WTC11 (cell line): Measurements from ENCODE around the gene B3GALT4. TPM values are rescaled to one million over a fixed set of nuclear protein-coding genes. Genes with fewer than 3 reads are reported as not detected.
A peak's percentile ranks its signal among the peaks of the same experiment; 100 is the strongest.

Source experiments
- ATAC-seq: fragments of 200-7000 bp; cut with Tn5 transposase; 2 replicates; pipeline ENCODE4 v1.10.0; 2021; ENCODE audit warnings: mild to moderate bottlenecking, moderate library complexity
- CTCF ChIA-PET: fragments of 300-600 bp; sonication (Branson Sonifier 250); formaldehyde crosslinking; loops from one replicate; lab custom pipeline; 2021; ENCODE audit warnings: antibody characterized with exemption; lab: Charles Lee
- POLR2A ChIA-PET: fragments of 350-600 bp; sonication (Branson Sonifier 250); formaldehyde crosslinking; loops from one replicate; lab custom pipeline; 2021; ENCODE audit warnings: antibody characterized with exemption; lab: Charles Lee
- DNase-seq: peaks from one replicate; pipeline ENCODE4 v3.0.0; 2021; ENCODE audit warnings: low spot score
- H3K27ac Mint-ChIP-seq: 2 replicates; pipeline ENCODE4 v1.8.0; 2021; ENCODE audit warnings: mixed read lengths
- H3K27me3 Mint-ChIP-seq: 2 replicates; pipeline ENCODE4 v1.8.0; 2021; ENCODE audit warnings: low read depth, mild to moderate bottlenecking, moderate library complexity, mixed read lengths
- H3K36me3 Mint-ChIP-seq: 2 replicates; pipeline ENCODE4 v1.8.0; 2021; ENCODE audit warnings: mixed read lengths
- H3K4me1 Mint-ChIP-seq: 2 replicates; pipeline ENCODE4 v1.8.0; 2022; ENCODE audit warnings: mixed read lengths
- H3K4me3 Mint-ChIP-seq: 2 replicates; pipeline ENCODE4 v1.8.0; 2021; ENCODE audit warnings: mild to moderate bottlenecking, moderate library complexity, mixed read lengths
- H3K9me3 Mint-ChIP-seq: 2 replicates; pipeline ENCODE4 v1.8.0; 2021; ENCODE audit warnings: mixed read lengths
- ARID4B ChIP-seq: sonication (generic); formaldehyde crosslinking; IDR thresholded peaks from 2 replicates; pipeline ENCODE4 v1.8.0; 2023; ENCODE audit warnings: missing genetic modification reagents, mild to moderate bottlenecking, borderline replicate concordance
- CTCF ChIP-seq: fragments of 200-600 bp; IDR thresholded peaks from 2 replicates; pipeline ENCODE4 v1.8.0; 2022; ENCODE audit warnings: antibody characterized with exemption
- FOXJ3 ChIP-seq: sonication (generic); formaldehyde crosslinking; IDR thresholded peaks from 2 replicates; pipeline ENCODE4 v1.9.0; 2021; ENCODE audit warnings: missing genetic modification reagents, mild to moderate bottlenecking, borderline replicate concordance
- GRHL2 ChIP-seq: fragments of 250-450 bp; sonication (Bioruptor Pico); IDR thresholded peaks from 2 replicates; pipeline ENCODE4 v1.8.0; 2022; ENCODE audit warnings: mild to moderate bottlenecking, moderate library complexity; ENCODE audit not compliant: insufficient replicate concordance, severe bottlenecking
- IRF2 ChIP-seq: sonication (generic); formaldehyde crosslinking; IDR thresholded peaks from 2 replicates; pipeline ENCODE4 v1.8.0; 2022; ENCODE audit warnings: low read depth, missing genetic modification reagents, borderline replicate concordance
- JAZF1 ChIP-seq: fragments of 250-450 bp; sonication (Bioruptor Pico); IDR thresholded peaks from 2 replicates; pipeline ENCODE4 v1.9.0; 2021; ENCODE audit warnings: moderate library complexity, mild to moderate bottlenecking, inconsistent platforms
- MXD4 ChIP-seq: fragments of 250-450 bp; sonication (Bioruptor Pico); IDR thresholded peaks from 2 replicates; pipeline ENCODE4 v1.8.0; 2021; ENCODE audit warnings: mild to moderate bottlenecking, moderate library complexity, borderline replicate concordance
- NFE2L1 ChIP-seq: sonication (generic); formaldehyde crosslinking; IDR thresholded peaks from 2 replicates; pipeline ENCODE4 v1.8.1; 2023; ENCODE audit warnings: missing genetic modification reagents
- NR2C2 ChIP-seq: sonication (generic); formaldehyde crosslinking; IDR thresholded peaks from 2 replicates; pipeline ENCODE4 v1.8.0; 2022; ENCODE audit warnings: mild to moderate bottlenecking, missing genetic modification reagents
- SP1 ChIP-seq: sonication (generic); formaldehyde crosslinking; conservative IDR thresholded peaks from 2 replicates; pipeline ENCODE4 v1.8.1; 2022; ENCODE audit warnings: missing genetic modification reagents
- ZBTB21 ChIP-seq: sonication (generic); formaldehyde crosslinking; IDR thresholded peaks from 2 replicates; pipeline ENCODE4 v1.8.1; 2023; ENCODE audit warnings: mild to moderate bottlenecking, missing genetic modification reagents, borderline replicate concordance
- ZNF263 ChIP-seq: sonication (generic); formaldehyde crosslinking; IDR thresholded peaks from 2 replicates; pipeline ENCODE4 v1.8.1; 2022; ENCODE audit warnings: low read depth, mild to moderate bottlenecking, moderate library complexity, missing genetic modification reagents
- ZNF281 ChIP-seq: sonication (generic); formaldehyde crosslinking; IDR thresholded peaks from 2 replicates; pipeline ENCODE4 v1.8.0; 2023; ENCODE audit warnings: mild to moderate bottlenecking, missing genetic modification reagents
- ZNF416 ChIP-seq: fragments of 250-450 bp; sonication (Bioruptor Pico); IDR thresholded peaks from 2 replicates; pipeline ENCODE4 v1.9.0; 2021; ENCODE audit warnings: mild to moderate bottlenecking, inconsistent platforms
- total RNA-seq: library from RNA; stranded (reverse); gene quantifications from 3 replicates; pipeline ENCODE4 v1.2.3, GENCODE V29; 2021

Gene B3GALT4
- total RNA-seq, 1 experiment from 2014 or later = 4.1 TPM

GRCh38 chr6:33289784-33290315, 12.9 kb downstream of the B3GALT4 start:
- ATAC-seq (no peak), DNase-seq (no peak)
- no peak for TF ChIP-seq ZNF416
- TF ChIP-seq NFE2L1 = no peak
- no peak for TF ChIP-seq MXD4
- no peak for TF ChIP-seq NR2C2 (CRISPR knock-in tag)
- TF ChIP-seq GRHL2 (CRISPR knock-in tag) = no peak
- TF ChIP-seq IRF2 (CRISPR knock-in tag) = no peak
- TF ChIP-seq JAZF1 (CRISPR knock-in tag) = no peak
- no peak for TF ChIP-seq ZNF281
- CTCF ChIA-PET = interaction anchor here (1.4 to 3.3 kb wide), 5 partner anchors 9 to 129 kb away, joined by 4 to 36 read pairs (median 5); partner anchors contain the start of genes B3GALT4, CUTA and RGL2
- H3K4me3 Mint-ChIP-seq = peak overlapping the region; percentile 99
- H3K9me3 Mint-ChIP-seq = no peaks in the 10 kb centered on the region
- H3K27me3 Mint-ChIP-seq = no peaks in the 10 kb centered on the region
- POLR2A ChIA-PET = interaction anchor here (0.5 to 3.6 kb wide), 8 partner anchors 8 to 1392 kb away, joined by 3 to 27 read pairs (median 4); partner anchors contain the start of genes B3GALT4, RGL2, RPS18 and VPS52
- H3K4me1 Mint-ChIP-seq = peaks cover 22% of the 10 kb centered on the region
- H3K36me3 Mint-ChIP-seq = peaks cover 37% of the 10 kb centered on the region
- H3K27ac Mint-ChIP-seq = peak overlapping the region; percentile 95

GRCh38 chr6:33290459-33290858, 13.5 kb downstream of the B3GALT4 start:
- ChIA-PET CTCF (interaction anchor here (1.4 to 3.3 kb wide), 2 partner anchors 11 to 13 kb away, joined by 4 to 36 read pairs; partner anchors contain the start of gene B3GALT4), POLR2A (interaction anchor here (1.6 to 3.6 kb wide), 2 partner anchors 13 to 141 kb away, joined by 4 to 27 read pairs; partner anchors contain the start of gene B3GALT4)
- DNase-seq = no peak
- H3K4me1 Mint-ChIP-seq = peaks cover 22% of the 10 kb centered on the region
- ATAC-seq = no peak
- H3K36me3 Mint-ChIP-seq = peaks cover 36% of the 10 kb centered on the region
- peak overlapping the region; percentile 99 for H3K4me3 Mint-ChIP-seq
- no peaks in the 10 kb centered on the region for H3K9me3 Mint-ChIP-seq
- H3K27ac Mint-ChIP-seq = peak overlapping the region; percentile 32; the same call in 1 of the 2 replicates
- no peaks in the 10 kb centered on the region for H3K27me3 Mint-ChIP-seq
- TF ChIP-seq ZNF263 (no peak), ZBTB21 (CRISPR knock-in tag) (no peak), ARID4B (no peak)

- no peaks in the 10 kb centered on the region for H3K9me3 Mint-ChIP-seq
- ATAC-seq = no peak
- peaks cover 25% of the 10 kb centered on the region for H3K4me1 Mint-ChIP-seq
- no peak overlapping the region for H3K27ac Mint-ChIP-seq
- no peaks in the 10 kb centered on the region for H3K27me3 Mint-ChIP-seq
- no peak for TF ChIP-seq CTCF
- TF ChIP-seq SP1 (CRISPR knock-in tag) = no peak
- no peak for TF ChIP-seq GRHL2 (CRISPR knock-in tag)
- no peak for TF ChIP-seq FOXJ3 (CRISPR knock-in tag)
- DNase-seq = no peak
- CTCF ChIA-PET = interaction anchor here (1.1 kb wide), 1 partner anchor 16 kb away, joined by 3 read pairs; no protein-coding TSS in a partner anchor
- H3K36me3 Mint-ChIP-seq = peaks cover 19% of the 10 kb centered on the region
- H3K4me3 Mint-ChIP-seq = no peak overlapping the region
- POLR2A ChIA-PET = interaction anchor here (1.3 kb wide), 1 partner anchor 321 kb away, joined by 3 read pairs; no protein-coding TSS in a partner anchor
Measured at GRCh38 chr6:33292996-33293682, 16.2 kb downstream of the B3GALT4 start.
